ENCODE measurements around the gene CNIH2.
"Not testable (repeated sequence)": the region's sequence is repeated elsewhere in the genome, so short reads cannot be mapped to it uniquely, and the experiment has no call there.

The CNIH2 gene

GRCh38 chr11:66313321-66314185, 35.6 kb downstream of the CNIH2 start:
- DNase-seq (ENCODE audit: low read depth in 2 of 3, low spot score in 1 of 3), result no peak

- no peak for DNase-seq (ENCODE audit: low read depth in 2 of 3, low spot score in 1 of 3)
Observed at GRCh38 chr11:66314186-66314501, 36.2 kb downstream of the CNIH2 start.

- no peak for DNase-seq (ENCODE audit: low read depth in 2 of 3, low spot score in 1 of 3)
Observed at GRCh38 chr11:66314561-66315497, 36.9 kb downstream of the CNIH2 start.

- no peak for DNase-seq (ENCODE audit: low read depth in 2 of 3, low spot score in 1 of 3)
Observed at GRCh38 chr11:66315498-66315885, 37.5 kb downstream of the CNIH2 start.

GRCh38 chr11:66315921-66316811, 38.2 kb downstream of the CNIH2 start:
- no peak for DNase-seq (ENCODE audit: low read depth in 2 of 3, low spot score in 1 of 3)

GRCh38 chr11:66316849-66317251, 38.9 kb downstream of the CNIH2 start, which contains the start of gene CD248:
CD248 (minus strand) TSS chr11:66317044; CDS start chr11:66317027, 17 bp downstream.
- DNase-seq (ENCODE audit: low read depth in 2 of 3, low spot score in 1 of 3), result no peak

- no peak for DNase-seq (ENCODE audit: low read depth in 2 of 3, low spot score in 1 of 3)
Observed at GRCh38 chr11:66317322-66317722, 39.3 kb downstream of the CNIH2 start.

- DNase-seq (ENCODE audit: low read depth in 2 of 3, low spot score in 1 of 3), result no peak
Observed at GRCh38 chr11:66317723-66318599, 40.0 kb downstream of the CNIH2 start.

GRCh38 chr11:66318600-66318970, 40.6 kb downstream of the CNIH2 start:
- DNase-seq (ENCODE audit: low read depth in 2 of 3, low spot score in 1 of 3), result no peak

GRCh38 chr11:66320289-66320688, 42.3 kb downstream of the CNIH2 start:
- DNase-seq (ENCODE audit: low read depth in 2 of 3, low spot score in 1 of 3), result not testable (repeated sequence)

GRCh38 chr11:66320748-66321147, 42.8 kb downstream of the CNIH2 start:
- DNase-seq (ENCODE audit: low read depth in 2 of 3, low spot score in 1 of 3), result not testable (repeated sequence)

GRCh38 chr11:66321606-66322005, 43.6 kb downstream of the CNIH2 start:
- DNase-seq (ENCODE audit: low read depth in 2 of 3, low spot score in 1 of 3), result no peak

GRCh38 chr11:66322732-66323427, 44.9 kb downstream of the CNIH2 start:
- no peak for DNase-seq (ENCODE audit: low read depth in 2 of 3, low spot score in 1 of 3)

GRCh38 chr11:66323684-66324083, 45.7 kb downstream of the CNIH2 start:
- DNase-seq (ENCODE audit: low read depth in 2 of 3, low spot score in 1 of 3), result no peak

- DNase-seq (ENCODE audit: low read depth in 2 of 3, low spot score in 1 of 3), result no peak
Observed at GRCh38 chr11:66324664-66325063, 46.7 kb downstream of the CNIH2 start.

GRCh38 chr11:66325263-66325671, 47.3 kb downstream of the CNIH2 start:
- DNase-seq (ENCODE audit: low read depth in 2 of 3, low spot score in 1 of 3), result no peak

GRCh38 chr11:66326261-66327111, 48.5 kb downstream of the CNIH2 start:
- no peak for DNase-seq (ENCODE audit: low read depth in 2 of 3, low spot score in 1 of 3)

GRCh38 chr11:66327171-66328030, 49.4 kb downstream of the CNIH2 start:
- no peak for DNase-seq (ENCODE audit: low read depth in 2 of 3, low spot score in 1 of 3)
